Activated CD4-positive, alpha-beta T cell treated with anti-CD3 and anti-CD28 coated beads for 36 hours (primary cell): Measurements from ENCODE around the gene PGM5. TPM values are rescaled to one million over a fixed set of nuclear protein-coding genes. Genes with fewer than 3 reads are reported as not detected.

Experiments
- ATAC-seq: fragments of 200-7000 bp; cut with Tn5 transposase; one replicate; pipeline ENCODE4 v1.10.0; 2021; ENCODE audit warnings: mild to moderate bottlenecking, moderate library complexity
- CTCF ChIA-PET: fragments of 350-600 bp; sonication (Branson Sonifier 250); formaldehyde crosslinking; loops from one replicate; lab custom pipeline; 2021; ENCODE audit warnings: antibody characterized with exemption; lab: Charles Lee
- POLR2A ChIA-PET: fragments of 350-600 bp; sonication (Branson Sonifier 250); formaldehyde crosslinking; loops from one replicate; lab custom pipeline; 2021; ENCODE audit warnings: antibody characterized with exemption, inconsistent platforms; lab: Charles Lee
- DNase-seq: peaks from one replicate; pipeline ENCODE4 v3.0.0-alpha.2; 2020
- H3K27ac Mint-ChIP-seq: one replicate; pipeline ENCODE4 v1.8.0; 2021; ENCODE audit warnings: mixed read lengths
- H3K27me3 Mint-ChIP-seq: one replicate; pipeline ENCODE4 v1.8.0; 2021; ENCODE audit warnings: mixed read lengths
- H3K36me3 Mint-ChIP-seq: one replicate; pipeline ENCODE4 v1.8.0; 2021; ENCODE audit warnings: low read depth, mixed read lengths
- H3K4me1 Mint-ChIP-seq: one replicate; pipeline ENCODE4 v1.8.0; 2021; ENCODE audit warnings: mixed read lengths
- H3K4me3 Mint-ChIP-seq: one replicate; pipeline ENCODE4 v1.8.0; 2021; ENCODE audit warnings: mild to moderate bottlenecking, moderate library complexity, mixed read lengths
- H3K9me3 Mint-ChIP-seq: one replicate; pipeline ENCODE4 v1.8.0; 2021; ENCODE audit warnings: low read depth, mixed read lengths
- intact Hi-C, 2 experiments: fragments of 100-400 bp; cut with DNase I in 1 of 2; cut with micrococcal nuclease in 1 of 2; formaldehyde crosslinking; loops; one replicate each; pipeline versions ENCODE4 v1.14.2 to v1.15.1; 2022 to 2024; cut with DNase I, micrococcal nuclease
- total RNA-seq, 2 experiments: library from RNA; stranded (reverse); gene quantifications; one replicate each; pipeline ENCODE4 v1.2.3, GENCODE V29; 2021

PGM5 gene
- total RNA-seq, 2 experiments from 2014 or later, result not detected

- peaks cover 12% of the 10 kb centered on the region for H3K27me3 Mint-ChIP-seq
- intact Hi-C loops, result no loop called here
- H3K36me3 Mint-ChIP-seq, result no peaks in the 10 kb centered on the region
- no peak overlapping the region for H3K27ac Mint-ChIP-seq
- H3K9me3 Mint-ChIP-seq, result no peaks in the 10 kb centered on the region
- POLR2A ChIA-PET, result no interaction called here
- CTCF ChIA-PET, result interaction anchor here (0.6 to 1.4 kb wide), 2 partner anchors 11 to 1004 kb away, joined by 4 to 5 read pairs; no protein-coding TSS in a partner anchor
- DNase-seq (no peak), ATAC-seq (no peak)
- H3K4me3 Mint-ChIP-seq, result no peak overlapping the region
- no peaks in the 10 kb centered on the region for H3K4me1 Mint-ChIP-seq
These were observed 61.9 kb downstream of the PGM5 start for GRCh38 chr9:68418259-68418845.

- DNase-seq (no peak), ATAC-seq (no peak)
- H3K27ac Mint-ChIP-seq, result no peak overlapping the region
- H3K4me1 Mint-ChIP-seq, result no peaks in the 10 kb centered on the region
- CTCF ChIA-PET, result interaction anchor here (0.7 to 1.0 kb wide), 2 partner anchors 10 to 140 kb away, joined by 3 read pairs; no protein-coding TSS in a partner anchor
- peaks cover 12% of the 10 kb centered on the region for H3K27me3 Mint-ChIP-seq
- no peak overlapping the region for H3K4me3 Mint-ChIP-seq
- POLR2A ChIA-PET, result no interaction called here
- intact Hi-C loops, result no loop called here
- no peaks in the 10 kb centered on the region for H3K36me3 Mint-ChIP-seq
- H3K9me3 Mint-ChIP-seq, result no peaks in the 10 kb centered on the region
These were observed 63.5 kb downstream of the PGM5 start for GRCh38 chr9:68419901-68420300.

GRCh38 chr9:68426755-68427154 lies 70.3 kb downstream of the PGM5 start:
- ATAC-seq (no peak), DNase-seq (no peak)
- Mint-ChIP-seq H3K4me1 (no peaks in the 10 kb centered on the region), H3K27ac (no peak overlapping the region), H3K27me3 (peaks cover 7% of the 10 kb centered on the region), H3K36me3 (no peaks in the 10 kb centered on the region), H3K4me3 (no peak overlapping the region), H3K9me3 (no peaks in the 10 kb centered on the region)
- POLR2A ChIA-PET, result no interaction called here
- intact Hi-C loops, result no loop called here
- CTCF ChIA-PET, result interaction anchor here (1.3 kb wide), 1 partner anchor 10 kb away, joined by 4 read pairs; no protein-coding TSS in a partner anchor

GRCh38 chr9:68427216-68427977 lies 71.0 kb downstream of the PGM5 start:
- DNase-seq (no peak), ATAC-seq (no peak)
- H3K4me3 Mint-ChIP-seq, result no peak overlapping the region
- no peaks in the 10 kb centered on the region for H3K4me1 Mint-ChIP-seq
- POLR2A ChIA-PET, result no interaction called here
- H3K27ac Mint-ChIP-seq, result no peak overlapping the region
- CTCF ChIA-PET, result no interaction called here
- intact Hi-C loops, result no loop called here
- peaks cover 7% of the 10 kb centered on the region for H3K27me3 Mint-ChIP-seq
- H3K36me3 Mint-ChIP-seq, result no peaks in the 10 kb centered on the region
- no peaks in the 10 kb centered on the region for H3K9me3 Mint-ChIP-seq

- DNase-seq (no peak), ATAC-seq (no peak)
- no peak overlapping the region for H3K27ac Mint-ChIP-seq
- H3K4me3 Mint-ChIP-seq, result no peak overlapping the region
- ChIA-PET POLR2A (no interaction called here), CTCF (interaction anchor here (1.5 kb wide), 1 partner anchor 10 kb away, joined by 4 read pairs; no protein-coding TSS in a partner anchor)
- H3K36me3 Mint-ChIP-seq, result no peaks in the 10 kb centered on the region
- intact Hi-C loops, result no loop called here
- no peaks in the 10 kb centered on the region for H3K4me1 Mint-ChIP-seq
- H3K27me3 Mint-ChIP-seq, result peaks cover 5% of the 10 kb centered on the region
- no peaks in the 10 kb centered on the region for H3K9me3 Mint-ChIP-seq
These were observed 72.1 kb downstream of the PGM5 start for GRCh38 chr9:68428481-68428880.

- Mint-ChIP-seq H3K36me3 (no peaks in the 10 kb centered on the region), H3K4me3 (no peak overlapping the region), H3K4me1 (no peaks in the 10 kb centered on the region), H3K27ac (no peak overlapping the region), H3K27me3 (peaks cover 5% of the 10 kb centered on the region), H3K9me3 (no peaks in the 10 kb centered on the region)
- intact Hi-C loops, result no loop called here
- DNase-seq, result no peak
- ChIA-PET CTCF (interaction anchor here (1.5 kb wide), 2 partner anchors 10 to 11 kb away, joined by 3 to 4 read pairs; no protein-coding TSS in a partner anchor), POLR2A (no interaction called here)
- ATAC-seq, result no peak
These were observed 73.2 kb downstream of the PGM5 start for GRCh38 chr9:68429631-68430030.

GRCh38 chr9:68431307-68431706 lies 74.9 kb downstream of the PGM5 start:
- CTCF ChIA-PET, result no interaction called here
- ATAC-seq, result no peak
- no peaks in the 10 kb centered on the region for H3K9me3 Mint-ChIP-seq
- H3K4me3 Mint-ChIP-seq, result no peak overlapping the region
- H3K4me1 Mint-ChIP-seq, result no peaks in the 10 kb centered on the region
- POLR2A ChIA-PET, result no interaction called here
- intact Hi-C loops, result no loop called here
- peaks cover 3% of the 10 kb centered on the region for H3K27me3 Mint-ChIP-seq
- H3K27ac Mint-ChIP-seq, result no peak overlapping the region
- H3K36me3 Mint-ChIP-seq, result no peaks in the 10 kb centered on the region
- no peak for DNase-seq

- Mint-ChIP-seq H3K4me1 (no peaks in the 10 kb centered on the region), H3K27me3 (peaks cover 5% of the 10 kb centered on the region), H3K4me3 (no peak overlapping the region), H3K27ac (no peak overlapping the region), H3K36me3 (no peaks in the 10 kb centered on the region), H3K9me3 (no peaks in the 10 kb centered on the region)
- intact Hi-C loops, result no loop called here
- ChIA-PET POLR2A (no interaction called here), CTCF (no interaction called here)
- no peak for DNase-seq
- ATAC-seq, result no peak
These were observed 77.2 kb downstream of the PGM5 start for GRCh38 chr9:68433531-68434110.

- H3K36me3 Mint-ChIP-seq, result no peaks in the 10 kb centered on the region
- CTCF ChIA-PET, result no interaction called here
- POLR2A ChIA-PET, result no interaction called here
- ATAC-seq (no peak), DNase-seq (no peak)
- H3K27ac Mint-ChIP-seq, result no peak overlapping the region
- H3K4me3 Mint-ChIP-seq, result no peak overlapping the region
- H3K27me3 Mint-ChIP-seq, result peaks cover 7% of the 10 kb centered on the region
- peaks cover 5% of the 10 kb centered on the region for H3K9me3 Mint-ChIP-seq
- intact Hi-C loops, result no loop called here
- no peaks in the 10 kb centered on the region for H3K4me1 Mint-ChIP-seq
These were observed 81.4 kb downstream of the PGM5 start for GRCh38 chr9:68437785-68438184.

GRCh38 chr9:68443624-68444023 lies 87.2 kb downstream of the PGM5 start:
- H3K36me3 Mint-ChIP-seq, result no peaks in the 10 kb centered on the region
- no peak for DNase-seq
- H3K27ac Mint-ChIP-seq, result no peak overlapping the region
- ATAC-seq, result no peak
- H3K9me3 Mint-ChIP-seq, result peaks cover 6% of the 10 kb centered on the region
- POLR2A ChIA-PET, result no interaction called here
- H3K4me3 Mint-ChIP-seq, result no peak overlapping the region
- H3K27me3 Mint-ChIP-seq, result peaks cover 3% of the 10 kb centered on the region
- H3K4me1 Mint-ChIP-seq, result no peaks in the 10 kb centered on the region
- CTCF ChIA-PET, result no interaction called here
- intact Hi-C loops, result no loop called here

GRCh38 chr9:68446836-68447235 lies 90.4 kb downstream of the PGM5 start:
- Mint-ChIP-seq H3K27me3 (no peaks in the 10 kb centered on the region), H3K4me1 (no peaks in the 10 kb centered on the region), H3K9me3 (peaks cover 1% of the 10 kb centered on the region), H3K36me3 (no peaks in the 10 kb centered on the region), H3K4me3 (no peak overlapping the region), H3K27ac (no peak overlapping the region)
- DNase-seq (no peak), ATAC-seq (no peak)
- intact Hi-C loops, result no loop called here
- ChIA-PET POLR2A (no interaction called here), CTCF (no interaction called here)

- intact Hi-C loops, result no loop called here
- H3K4me3 Mint-ChIP-seq, result no peak overlapping the region
- no peaks in the 10 kb centered on the region for H3K27me3 Mint-ChIP-seq
- no peaks in the 10 kb centered on the region for H3K4me1 Mint-ChIP-seq
- no peak for DNase-seq
- POLR2A ChIA-PET, result no interaction called here
- H3K9me3 Mint-ChIP-seq, result peaks cover 1% of the 10 kb centered on the region
- H3K27ac Mint-ChIP-seq, result no peak overlapping the region
- ATAC-seq, result no peak
- H3K36me3 Mint-ChIP-seq, result no peaks in the 10 kb centered on the region
- CTCF ChIA-PET, result interaction anchor here (0.5 kb wide), 1 partner anchor 94 kb away, joined by 4 read pairs; no protein-coding TSS in a partner anchor
These were observed 91.2 kb downstream of the PGM5 start for GRCh38 chr9:68447611-68448010.
